ENCODE results near the gene LAMA4. TPM values are rescaled to one million over a fixed set of nuclear protein-coding genes. Genes with fewer than 3 reads are reported as not detected.

Gene LAMA4
- total and polyA plus RNA-seq, 2 of the 13 experiments (the other 11 are each of a cell fraction or from before 2014, with no cell fraction given), result not detected

GRCh38 chr6:112145080-112145573 lies 109.2 kb downstream of the LAMA4 start (continued):
- TF ChIP-seq FOSL1 (CRISPR knock-in tag; IDR thresholded peaks at IDR 0.05; ENCODE audit: borderline replicate concordance) (no peak), ZNF350 (CRISPR knock-in tag; IDR thresholded peaks at IDR 0.05; ENCODE audit: borderline replicate concordance, low read depth) (peak; percentile 63; the same call in 1 of the 2 replicates), IKZF5 (CRISPR knock-in tag; IDR thresholded peaks at IDR 0.05) (peak; percentile 38; the same call in 1 of the 2 replicates), EED (CRISPR knock-in tag; IDR thresholded peaks at IDR 0.05) (no peak), HINFP (CRISPR knock-in tag; IDR thresholded peaks at IDR 0.05; ENCODE audit: low read depth) (no peak), REPIN1 (CRISPR knock-in tag; IDR thresholded peaks at IDR 0.05; ENCODE audit: borderline replicate concordance, low read depth) (0 out of 2 replicates have a peak, but pooled peaks have one; percentile 40), ZNF782 (CRISPR knock-in tag; IDR thresholded peaks at IDR 0.05; ENCODE audit: borderline replicate concordance) (no peak), NR2F6 (IDR thresholded peaks at IDR 0.05) (no peak), NR2F6 (CRISPR knock-in tag; IDR thresholded peaks at IDR 0.05) (no peak), ZNF234 (CRISPR knock-in tag; conservative IDR thresholded peaks at IDR 0.05) (no peak), ZZZ3 (CRISPR knock-in tag; IDR thresholded peaks at IDR 0.05; ENCODE audit: borderline replicate concordance) (no peak), MAFF (IDR thresholded peaks at IDR 0.05; ENCODE audit: low read depth, low read length) (no peak), PLSCR1 (CRISPR knock-in tag; IDR thresholded peaks at IDR 0.05; ENCODE audit: borderline replicate concordance) (no peak), RXRA (CRISPR knock-in tag; IDR thresholded peaks at IDR 0.05) (no peak), ZNF567 (CRISPR knock-in tag; IDR thresholded peaks at IDR 0.05; ENCODE audit: borderline replicate concordance) (no peak), THAP9 (CRISPR knock-in tag; IDR thresholded peaks at IDR 0.05; ENCODE audit: borderline replicate concordance) (no peak), ZNF451 (CRISPR knock-in tag; IDR thresholded peaks at IDR 0.05) (no peak), TCF7 (IDR thresholded peaks at IDR 0.05; ENCODE audit: low read depth) (no peak), ZNF550 (CRISPR knock-in tag; IDR thresholded peaks at IDR 0.05; ENCODE audit: borderline replicate concordance) (no peak), HDAC1 (CRISPR knock-in tag; IDR thresholded peaks at IDR 0.05) (peak; percentile 58; the same call in 1 of the 2 replicates)
- TF ChIP-seq, protein P1, sequence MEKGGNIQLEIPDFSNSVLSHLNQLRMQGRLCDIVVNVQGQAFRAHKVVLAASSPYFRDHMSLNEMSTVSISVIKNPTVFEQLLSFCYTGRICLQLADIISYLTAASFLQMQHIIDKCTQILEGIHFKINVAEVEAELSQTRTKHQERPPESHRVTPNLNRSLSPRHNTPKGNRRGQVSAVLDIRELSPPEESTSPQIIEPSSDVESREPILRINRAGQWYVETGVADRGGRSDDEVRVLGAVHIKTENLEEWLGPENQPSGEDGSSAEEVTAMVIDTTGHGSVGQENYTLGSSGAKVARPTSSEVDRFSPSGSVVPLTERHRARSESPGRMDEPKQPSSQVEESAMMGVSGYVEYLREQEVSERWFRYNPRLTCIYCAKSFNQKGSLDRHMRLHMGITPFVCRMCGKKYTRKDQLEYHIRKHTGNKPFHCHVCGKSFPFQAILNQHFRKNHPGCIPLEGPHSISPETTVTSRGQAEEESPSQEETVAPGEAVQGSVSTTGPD (CRISPR knock-in tag; IDR thresholded peaks at IDR 0.05), result no peak
- TF ChIP-seq, protein P2, sequence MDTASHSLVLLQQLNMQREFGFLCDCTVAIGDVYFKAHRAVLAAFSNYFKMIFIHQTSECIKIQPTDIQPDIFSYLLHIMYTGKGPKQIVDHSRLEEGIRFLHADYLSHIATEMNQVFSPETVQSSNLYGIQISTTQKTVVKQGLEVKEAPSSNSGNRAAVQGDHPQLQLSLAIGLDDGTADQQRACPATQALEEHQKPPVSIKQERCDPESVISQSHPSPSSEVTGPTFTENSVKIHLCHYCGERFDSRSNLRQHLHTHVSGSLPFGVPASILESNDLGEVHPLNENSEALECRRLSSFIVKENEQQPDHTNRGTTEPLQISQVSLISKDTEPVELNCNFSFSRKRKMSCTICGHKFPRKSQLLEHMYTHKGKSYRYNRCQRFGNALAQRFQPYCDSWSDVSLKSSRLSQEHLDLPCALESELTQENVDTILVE (CRISPR knock-in tag; IDR thresholded peaks at IDR 0.05), result no peak
